Calu3 (cell line): ENCODE measurements around the gene RUNX2. TPM values are rescaled to one million over a fixed set of nuclear protein-coding genes. Genes with fewer than 3 reads are reported as not detected.

ENCODE experiments used
- BruUV-seq: library from RNA; stranded (reverse); fragments of 400-500 nt; replicated peaks from 2 replicates; lab custom pipeline; 2021; lab: Mats Ljungman, UMichigan
- CTCF ChIA-PET: fragments of 300-600 bp; sonication (Branson Sonifier 250); formaldehyde crosslinking; loops from one replicate; lab custom pipeline; 2022; ENCODE audit warnings: antibody characterized with exemption; lab: Charles Lee
- DNase-seq: peaks from one replicate; pipeline ENCODE4 v3.0.0; 2022
- H3K27ac Mint-ChIP-seq: one replicate; pipeline ENCODE4 v1.8.0; 2022; ENCODE audit warnings: mixed read lengths; ENCODE audit not compliant: unreplicated experiment
- H3K27me3 Mint-ChIP-seq: one replicate; pipeline ENCODE4 v1.8.0; 2022; ENCODE audit warnings: mixed read lengths; ENCODE audit not compliant: unreplicated experiment
- H3K36me3 Mint-ChIP-seq: one replicate; pipeline ENCODE4 v1.8.0; 2022; ENCODE audit warnings: mild to moderate bottlenecking, moderate library complexity, mixed read lengths; ENCODE audit not compliant: insufficient read depth, unreplicated experiment
- H3K4me1 Mint-ChIP-seq: one replicate; pipeline ENCODE4 v1.8.0; 2022; ENCODE audit warnings: mild to moderate bottlenecking, low read depth, mixed read lengths; ENCODE audit not compliant: unreplicated experiment
- H3K4me3 Mint-ChIP-seq: one replicate; pipeline ENCODE4 v1.8.0; 2022; ENCODE audit warnings: mild to moderate bottlenecking, low read depth, moderate library complexity, mixed read lengths; ENCODE audit not compliant: unreplicated experiment
- H3K9me3 Mint-ChIP-seq: one replicate; pipeline ENCODE4 v1.8.0; 2022; ENCODE audit warnings: low read depth, mixed read lengths; ENCODE audit not compliant: unreplicated experiment
- CTCF ChIP-seq: fragments of 200-600 bp; IDR thresholded peaks from one replicate; pipeline ENCODE4 v1.8.0; 2022; ENCODE audit warnings: antibody characterized with exemption; ENCODE audit not compliant: unreplicated experiment
- intact Hi-C: fragments of 100-400 bp; cut with micrococcal nuclease; formaldehyde crosslinking; loops from one replicate; pipeline ENCODE4 v1.10.0; 2022; ENCODE audit not compliant: unreplicated experiment
- total RNA-seq: library from RNA; stranded (reverse); gene quantifications from 2 replicates; pipeline ENCODE4 v1.2.3, GENCODE V29; 2022

The RUNX2 gene
- total RNA-seq, 1 experiment from 2014 or later = 0.54 TPM

- intact Hi-C loops = no loop called here
- DNase-seq = no peak
- CTCF ChIA-PET = no interaction called here
- TF ChIP-seq CTCF = no peak
- Mint-ChIP-seq H3K4me1 (no peaks in the 10 kb centered on the region), H3K27me3 (no peaks in the 10 kb centered on the region), H3K27ac (no peak overlapping the region), H3K9me3 (no peaks in the 10 kb centered on the region), H3K36me3 (no peaks in the 10 kb centered on the region), H3K4me3 (no peak overlapping the region)
- no TSS peak for BruUV-seq
Observed at GRCh38 chr6:45635284-45635867, 307.2 kb downstream of the RUNX2 start.

- CTCF ChIA-PET = interaction anchor here (0.6 kb wide), 1 partner anchor 55 kb away, joined by 3 read pairs; no protein-coding TSS in a partner anchor
- H3K9me3 Mint-ChIP-seq = no peaks in the 10 kb centered on the region
- no TSS peak for BruUV-seq
Observed at GRCh38 chr6:45637056-45637455, 308.9 kb downstream of the RUNX2 start.

DNA sequence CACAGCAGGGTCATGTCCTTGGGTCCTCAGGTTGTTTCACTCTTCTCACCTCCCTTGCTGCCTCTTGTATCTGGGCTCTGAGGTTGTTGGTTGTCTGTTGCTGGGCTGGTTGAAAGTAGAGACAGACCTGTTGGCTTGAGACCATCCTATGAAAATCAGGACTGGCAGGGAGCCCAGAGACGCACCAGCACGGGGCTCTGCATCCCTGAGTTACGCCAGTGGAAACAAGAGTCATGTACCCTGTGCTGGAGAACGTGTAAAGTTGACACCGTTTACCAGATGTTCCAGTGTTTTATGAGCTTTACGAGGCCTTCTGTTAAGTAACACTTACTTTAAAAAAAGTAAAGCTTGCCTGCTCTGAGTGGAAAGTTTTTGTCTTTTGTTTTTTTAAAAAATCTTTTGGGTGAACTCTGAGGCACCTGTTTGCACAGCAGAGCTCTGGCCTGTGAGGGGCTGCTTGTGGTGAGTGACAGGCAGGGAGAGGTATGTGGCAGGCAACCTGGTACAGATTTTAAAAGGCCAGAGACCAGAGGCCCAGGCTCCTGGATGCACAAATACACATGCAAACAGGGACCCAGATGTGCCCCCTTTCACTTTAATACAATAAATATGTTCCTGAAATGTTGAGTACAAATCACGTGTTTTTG, 309.6 kb downstream of the RUNX2 start:
- Mint-ChIP-seq H3K36me3 (no peaks in the 10 kb centered on the region), H3K4me3 (no peak overlapping the region), H3K4me1 (no peaks in the 10 kb centered on the region), H3K27ac (no peak overlapping the region), H3K9me3 (no peaks in the 10 kb centered on the region), H3K27me3 (peaks cover 4% of the 10 kb centered on the region)
- CTCF ChIA-PET = no interaction called here
- intact Hi-C loops = no loop called here
- no peak for TF ChIP-seq CTCF
- no TSS peak for BruUV-seq
- DNase-seq = no peak

More at GRCh38 chr6:45637056-45637455, 308.9 kb downstream of the RUNX2 start:
- Mint-ChIP-seq H3K36me3 (no peaks in the 10 kb centered on the region), H3K27me3 (no peaks in the 10 kb centered on the region), H3K4me1 (no peaks in the 10 kb centered on the region), H3K4me3 (no peak overlapping the region), H3K27ac (no peak overlapping the region)
- TF ChIP-seq CTCF = no peak
- DNase-seq = no peak
- intact Hi-C loops = no loop called here

- no peak for TF ChIP-seq CTCF
- peaks cover 27% of the 10 kb centered on the region for H3K27me3 Mint-ChIP-seq
- H3K4me3 Mint-ChIP-seq = no peak overlapping the region
- BruUV-seq = no TSS peak
- no peak overlapping the region for H3K27ac Mint-ChIP-seq
- no peak for DNase-seq
- no peaks in the 10 kb centered on the region for H3K36me3 Mint-ChIP-seq
- H3K9me3 Mint-ChIP-seq = no peaks in the 10 kb centered on the region
- H3K4me1 Mint-ChIP-seq = no peaks in the 10 kb centered on the region
- intact Hi-C loops = no loop called here
- CTCF ChIA-PET = no interaction called here
Observed at GRCh38 chr6:45640081-45640491, 312.0 kb downstream of the RUNX2 start.
